GM13976 (cell line): Measurements from ENCODE around the gene RNF152.

Experiments
- DNase-seq: peaks from one replicate; pipeline ENCODE4 v3.0.0; 2012; ENCODE audit warnings: low spot score
- in situ Hi-C: fragments of 300-500 bp; cut with MboI; formaldehyde crosslinking; loops from one replicate; pipeline ENCODE4 v1.12.0; 2022; ENCODE audit warnings: low sequenced_read_pairs, mixed read lengths, inconsistent platforms; ENCODE audit not compliant: unreplicated experiment
- TF ChIP-seq, protein P1 (sequence below): IDR thresholded peaks from 2 replicates; pipeline ENCODE4 v1.5.1; 2012; ENCODE audit warnings: borderline replicate concordance, mild to moderate bottlenecking; ENCODE audit not compliant: insufficient read depth; ENCODE audit errors: extremely low read depth, missing control alignments, control extremely low read depth

RNF152 gene

DNA sequence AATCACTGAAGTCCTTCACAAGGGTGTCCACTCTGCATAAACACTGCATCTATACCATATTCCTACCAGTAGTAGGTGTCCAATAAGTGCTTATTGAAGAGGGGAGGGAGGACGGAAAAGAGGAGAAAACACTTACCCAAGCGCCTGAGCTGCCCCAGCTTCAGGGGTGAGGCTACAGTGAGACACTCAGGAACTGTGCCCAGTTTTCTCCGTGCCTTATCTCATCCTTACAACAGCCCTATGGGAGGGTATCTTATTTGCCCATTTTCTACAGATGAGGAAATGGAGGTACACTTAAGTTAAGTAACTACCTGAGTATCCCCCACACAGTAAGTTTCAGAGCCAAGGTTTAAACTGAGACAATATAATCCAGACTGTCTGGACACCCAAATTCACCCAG, 41.5 kb downstream of the RNF152 start:
- TF ChIP-seq, protein P1, sequence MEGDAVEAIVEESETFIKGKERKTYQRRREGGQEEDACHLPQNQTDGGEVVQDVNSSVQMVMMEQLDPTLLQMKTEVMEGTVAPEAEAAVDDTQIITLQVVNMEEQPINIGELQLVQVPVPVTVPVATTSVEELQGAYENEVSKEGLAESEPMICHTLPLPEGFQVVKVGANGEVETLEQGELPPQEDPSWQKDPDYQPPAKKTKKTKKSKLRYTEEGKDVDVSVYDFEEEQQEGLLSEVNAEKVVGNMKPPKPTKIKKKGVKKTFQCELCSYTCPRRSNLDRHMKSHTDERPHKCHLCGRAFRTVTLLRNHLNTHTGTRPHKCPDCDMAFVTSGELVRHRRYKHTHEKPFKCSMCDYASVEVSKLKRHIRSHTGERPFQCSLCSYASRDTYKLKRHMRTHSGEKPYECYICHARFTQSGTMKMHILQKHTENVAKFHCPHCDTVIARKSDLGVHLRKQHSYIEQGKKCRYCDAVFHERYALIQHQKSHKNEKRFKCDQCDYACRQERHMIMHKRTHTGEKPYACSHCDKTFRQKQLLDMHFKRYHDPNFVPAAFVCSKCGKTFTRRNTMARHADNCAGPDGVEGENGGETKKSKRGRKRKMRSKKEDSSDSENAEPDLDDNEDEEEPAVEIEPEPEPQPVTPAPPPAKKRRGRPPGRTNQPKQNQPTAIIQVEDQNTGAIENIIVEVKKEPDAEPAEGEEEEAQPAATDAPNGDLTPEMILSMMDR: no peak
- in situ Hi-C loops: no loop called here
- DNase-seq: no peak

DNA sequence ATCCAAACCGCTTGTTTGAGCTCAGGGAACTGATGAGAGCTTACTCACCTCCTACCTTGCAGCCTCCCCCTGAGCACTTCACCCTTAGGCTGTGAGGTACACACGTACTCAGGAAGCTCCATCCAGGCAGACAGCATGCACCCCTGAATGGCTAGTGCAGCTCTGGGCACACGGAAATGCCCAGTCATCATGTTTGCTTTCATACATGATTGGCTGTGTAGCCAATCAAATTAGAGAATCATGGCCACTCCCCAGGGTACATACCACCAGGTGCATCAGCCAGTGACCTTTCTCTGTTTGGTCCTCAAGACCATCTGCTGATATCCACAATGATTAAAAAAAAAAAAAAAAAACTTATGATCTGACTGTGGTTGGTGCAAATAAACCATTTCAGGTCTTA, 42.1 kb downstream of the RNF152 start:
- no peak for DNase-seq
- TF ChIP-seq, protein P1: no peak
- in situ Hi-C loops: no loop called here

GRCh38 chr18:61847164-61847791, 45.5 kb downstream of the RNF152 start:
- in situ Hi-C loops: no loop called here
- TF ChIP-seq, protein P1: no peak

DNA sequence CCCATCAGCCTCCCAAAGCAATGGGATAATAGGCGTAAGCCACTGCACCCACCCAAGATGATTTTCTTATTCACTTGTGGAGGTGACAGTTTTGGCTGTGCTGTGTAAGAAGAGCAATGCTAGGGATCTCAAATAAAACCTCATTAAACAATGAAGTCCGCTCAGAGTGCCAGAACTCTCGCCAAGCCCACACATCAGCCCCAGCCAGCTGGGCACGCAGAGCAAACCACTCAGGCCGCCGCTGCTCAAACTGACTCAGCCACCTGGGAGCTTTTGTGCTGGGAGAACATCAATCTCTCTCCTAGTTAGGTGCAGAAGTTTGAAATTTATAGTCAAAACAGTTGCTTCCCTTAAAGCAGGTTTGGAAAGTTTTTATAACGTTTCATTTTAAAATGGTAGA, 47.6 kb downstream of the RNF152 start:
- TF ChIP-seq, protein P1: no peak
- DNase-seq: no peak
- in situ Hi-C loops: no loop called here

More at GRCh38 chr18:61847164-61847791, 45.5 kb downstream of the RNF152 start:
- no peak for DNase-seq

DNA sequence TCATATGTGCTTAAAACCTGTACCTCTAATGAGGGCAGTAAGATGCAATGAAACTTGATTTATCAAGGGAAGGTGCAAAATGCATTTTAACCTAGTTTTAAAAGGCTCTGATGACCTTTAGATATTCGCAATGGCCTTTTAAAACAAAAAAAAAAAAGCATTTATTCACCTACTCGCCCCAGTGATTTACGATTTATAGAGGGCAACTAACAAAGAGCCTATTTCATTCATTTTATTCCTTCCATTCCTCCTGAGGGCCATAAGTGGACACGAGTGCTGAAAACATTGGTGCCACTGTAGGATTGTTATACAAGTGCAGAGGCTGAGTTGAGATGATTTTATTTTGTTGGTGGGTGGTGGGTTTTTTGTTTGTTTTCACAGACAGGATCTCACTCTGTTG, 48.1 kb downstream of the RNF152 start:
- in situ Hi-C loops: no loop called here
- TF ChIP-seq, protein P1: no peak
- no peak for DNase-seq

DNA sequence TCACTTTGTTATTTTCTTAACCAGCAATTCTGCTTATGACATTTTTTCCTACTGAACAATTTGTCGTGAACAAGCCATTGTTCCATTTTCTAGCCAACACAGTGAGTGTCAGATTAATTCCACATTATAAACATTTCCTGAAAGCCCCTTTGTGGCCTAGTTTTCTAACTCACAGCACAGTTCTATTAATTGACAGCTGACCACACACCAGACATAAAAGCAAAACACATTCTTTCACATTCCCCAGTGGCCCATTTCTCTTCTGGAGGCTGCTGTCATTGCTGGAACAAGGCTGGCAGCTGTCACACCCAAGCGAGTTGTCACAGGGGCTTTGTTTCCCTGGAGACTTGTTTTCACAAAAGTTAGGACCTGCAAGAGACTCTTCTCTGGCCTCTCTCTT, 50.7 kb downstream of the RNF152 start:
- no peak for DNase-seq
- TF ChIP-seq, protein P1: no peak
- in situ Hi-C loops: no loop called here
